Transverse colon (tissue), 4 donors: ENCODE results near the gene SH3GL3. TPM values are rescaled to one million over a fixed set of nuclear protein-coding genes. Genes with fewer than 3 reads are reported as not detected.

ENCODE experiments used
- DNase-seq: peaks from one replicate; pipeline ENCODE4 v3.0.0-alpha.2; 2019
- H3K27ac ChIP-seq, 4 donors: fragments of 200-600 bp; sonication (generic); 2 replicates each; pipeline ENCODE4 v1.5.1; 2016 to 2018; ENCODE audit warnings: inconsistent platforms in 4 of 4
- H3K27me3 ChIP-seq: fragments of 200-600 bp; sonication (generic); 2 replicates; pipeline ENCODE4 v1.5.1; 2017; ENCODE audit warnings: inconsistent platforms
- H3K36me3 ChIP-seq, 4 donors: fragments of 200-600 bp; sonication (generic); 2 replicates each; pipeline ENCODE4 v1.5.1; 2017 to 2019; ENCODE audit warnings: inconsistent platforms in 4 of 4
- H3K4me1 ChIP-seq, 4 donors: fragments of 200-600 bp; sonication (generic); 2 replicates each; pipeline ENCODE4 v1.5.1; 2017 to 2020; ENCODE audit warnings: inconsistent platforms in 4 of 4
- H3K4me3 ChIP-seq, 4 donors: fragments of 200-600 bp; sonication (generic); 1 replicate in 1 of 4; 2 replicates in 3 of 4; pipeline versions ENCODE4 v1.5.1 to v1.6.1; 2017 to 2019; ENCODE audit warnings: inconsistent platforms in 4 of 4
- H3K9me3 ChIP-seq, 2 donors: fragments of 200-600 bp; sonication (generic); 2 replicates each; pipeline ENCODE4 v1.5.1; 2017 to 2019; ENCODE audit warnings: inconsistent platforms in 2 of 2
- EP300 ChIP-seq: sonication (generic); formaldehyde crosslinking; IDR thresholded peaks from one replicate; pipeline ENCODE4 v1.6.1; 2017; ENCODE audit warnings: antibody characterized with exemption, low read depth
- POLR2A ChIP-seq: fragments of 450-650 bp; IDR thresholded peaks from one replicate; pipeline ENCODE4 v1.6.1; 2016; ENCODE audit warnings: antibody characterized with exemption, mild to moderate bottlenecking, moderate library complexity
- POLR2AphosphoS5 ChIP-seq, 3 donors: sonication (generic); formaldehyde crosslinking; IDR thresholded peaks; one replicate each; pipeline ENCODE4 v1.6.1; 2016; ENCODE audit warnings: antibody characterized with exemption in 3 of 3
- WGBS, 2 donors: methylation state at CpG; one replicate each; pipeline ENCODE4 v1.1.5; 2018; ENCODE audit warnings: low coverage in 1 of 2; 5-methylcytosine and 5-hydroxymethylcytosine counted together
- in situ Hi-C, 4 donors: fragments of 200-750 bp; cut with MboI; loops; one replicate each; pipeline versions ENCODE4 v1.15.0 to v1.15.1; 2017; ENCODE audit warnings: low sequenced_read_pairs in 3 of 4, low pct_ligation_motif_present in 1 of 4, low pct_unique_long_range_greater_than_20kb in 1 of 4
- intact Hi-C: fragments of 100-400 bp; cut with DNase I; formaldehyde crosslinking; loops from one replicate; pipeline ENCODE4 v1.15.1; 2023; ENCODE audit warnings: low total_unique reads
- total RNA-seq, 4 donors: library from RNA; depleted of rRNA; stranded (reverse); fragments of >200 nt; gene quantifications; one replicate each; pipeline ENCODE4 v1.1.0, GENCODE V29; 2016
- TF ChIP-seq, protein P1 (sequence below), 5 experiments: fragments of 200-600 bp in 3 of 5; fragments of 450-650 bp in 2 of 5; sonication (generic) in 3 of 5; IDR thresholded peaks; 1 replicate in 2 of 5; 2 replicates in 3 of 5; pipeline ENCODE4 v1.5.1; 2016 to 2017; ENCODE audit warnings: antibody characterized with exemption in 5 of 5, inconsistent platforms in 3 of 5, mild to moderate bottlenecking in 2 of 5, moderate library complexity in 1 of 5

Gene SH3GL3
- total RNA-seq, 4 donors from 2014 or later, result not detected

GRCh38 chr15:83665480-83665879, 218.3 kb downstream of the SH3GL3 start:
- peak overlapping the region; percentile 4 to 42 (median 23) for H3K27ac ChIP-seq
- H3K4me1 ChIP-seq, result no peaks in the 10 kb centered on the region
- WGBS, 2 donors, result 39 to 41% methylated on average over 3 of the region's 3 CpGs
- H3K9me3 ChIP-seq, result no peaks in the 10 kb centered on the region
- TF ChIP-seq EP300 (no peak), POLR2A (no peak), POLR2AphosphoS5 (IDR thresholded peaks at IDR 0.05) (no peak)
- TF ChIP-seq, protein P1, sequence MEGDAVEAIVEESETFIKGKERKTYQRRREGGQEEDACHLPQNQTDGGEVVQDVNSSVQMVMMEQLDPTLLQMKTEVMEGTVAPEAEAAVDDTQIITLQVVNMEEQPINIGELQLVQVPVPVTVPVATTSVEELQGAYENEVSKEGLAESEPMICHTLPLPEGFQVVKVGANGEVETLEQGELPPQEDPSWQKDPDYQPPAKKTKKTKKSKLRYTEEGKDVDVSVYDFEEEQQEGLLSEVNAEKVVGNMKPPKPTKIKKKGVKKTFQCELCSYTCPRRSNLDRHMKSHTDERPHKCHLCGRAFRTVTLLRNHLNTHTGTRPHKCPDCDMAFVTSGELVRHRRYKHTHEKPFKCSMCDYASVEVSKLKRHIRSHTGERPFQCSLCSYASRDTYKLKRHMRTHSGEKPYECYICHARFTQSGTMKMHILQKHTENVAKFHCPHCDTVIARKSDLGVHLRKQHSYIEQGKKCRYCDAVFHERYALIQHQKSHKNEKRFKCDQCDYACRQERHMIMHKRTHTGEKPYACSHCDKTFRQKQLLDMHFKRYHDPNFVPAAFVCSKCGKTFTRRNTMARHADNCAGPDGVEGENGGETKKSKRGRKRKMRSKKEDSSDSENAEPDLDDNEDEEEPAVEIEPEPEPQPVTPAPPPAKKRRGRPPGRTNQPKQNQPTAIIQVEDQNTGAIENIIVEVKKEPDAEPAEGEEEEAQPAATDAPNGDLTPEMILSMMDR (IDR thresholded peaks at IDR 0.05), result no peak
- no peaks in the 10 kb centered on the region for H3K36me3 ChIP-seq
- H3K4me3 ChIP-seq, result no peak overlapping the region
- intact Hi-C loops (no loop called here), in situ Hi-C loops (no loop called here)
- no peak for DNase-seq
- no peaks in the 10 kb centered on the region for H3K27me3 ChIP-seq

Other genes with a start within 250 kb of the SH3GL3 start
- gene HDGFL3, start 239.5 kb upstream of the SH3GL3 start, total RNA-seq, result 10 to 100 TPM in 1 of 4 donors, 1 to 10 TPM in 3; 2.6 to 16.5 (median 5.2) TPM
- not detected for gene BNC1, start 162.7 kb upstream of the SH3GL3 start, total RNA-seq
- 1 to 10 TPM; 4.9 to 8.8 (median 6.8) TPM for gene ADAMTSL3, start 206.8 kb downstream of the SH3GL3 start, total RNA-seq